Trophoblast cell (in vitro differentiated cells and primary cell): ENCODE data around the gene SHROOM3.
A peak's percentile ranks its signal among the peaks of the same experiment; 100 is the strongest.

Source experiments
- DNase-seq, 2 donors: peaks; one replicate each; pipeline ENCODE4 v3.0.0-alpha.2; 2016
- H2AFZ ChIP-seq: 2 replicates; pipeline ENCODE4 v1.6.1; 2013; ENCODE audit warnings: low read length, moderate library complexity, mild to moderate bottlenecking; ENCODE audit not compliant: insufficient read depth, poor library complexity
- H2AK5ac ChIP-seq: 2 replicates; pipeline ENCODE4 v1.6.1; 2013; ENCODE audit warnings: mild to moderate bottlenecking, low read length
- H2BK120ac ChIP-seq: 2 replicates; pipeline ENCODE4 v1.6.1; 2013; ENCODE audit warnings: low read length, mild to moderate bottlenecking, moderate library complexity; ENCODE audit not compliant: insufficient read depth, poor library complexity
- H2BK12ac ChIP-seq: 2 replicates; pipeline ENCODE4 v1.6.1; 2013; ENCODE audit warnings: mild to moderate bottlenecking, low read length, moderate library complexity
- H2BK5ac ChIP-seq: 2 replicates; pipeline ENCODE4 v1.6.1; 2013; ENCODE audit warnings: low read length, low read depth, moderate library complexity, mild to moderate bottlenecking; ENCODE audit not compliant: poor library complexity
- H3K14ac ChIP-seq: 2 replicates; pipeline ENCODE4 v1.6.1; 2013; ENCODE audit warnings: mild to moderate bottlenecking, low read length
- H3K18ac ChIP-seq: 2 replicates; pipeline ENCODE4 v1.6.1; 2013; ENCODE audit warnings: mild to moderate bottlenecking, low read length
- H3K23ac ChIP-seq: 2 replicates; pipeline ENCODE4 v1.6.1; 2013; ENCODE audit warnings: low read length
- H3K27ac ChIP-seq: 2 replicates; pipeline ENCODE4 v1.5.1; 2013; ENCODE audit warnings: low read depth, mild to moderate bottlenecking, inconsistent platforms, low read length, moderate library complexity
- H3K27me3 ChIP-seq: 2 replicates; pipeline ENCODE4 v1.6.1; 2013; ENCODE audit warnings: inconsistent platforms, mild to moderate bottlenecking, low read length, moderate library complexity; ENCODE audit not compliant: insufficient read depth
- H3K36me3 ChIP-seq, 2 experiments: 1 replicate in 1 of 2; 2 replicates in 1 of 2; pipeline ENCODE4 v1.6.1; 2013; ENCODE audit warnings: low read length in 2 of 2, mild to moderate bottlenecking in 2 of 2, moderate library complexity in 1 of 2; ENCODE audit not compliant: insufficient read depth in 2 of 2, control insufficient read depth in 1 of 2
- H3K4ac ChIP-seq: 2 replicates; pipeline ENCODE4 v1.6.1; 2013; ENCODE audit warnings: low read depth, mild to moderate bottlenecking, low read length, moderate library complexity
- H3K4me1 ChIP-seq, 2 experiments: 1 replicate in 1 of 2; 2 replicates in 1 of 2; pipeline ENCODE4 v1.6.1; 2013; ENCODE audit warnings: low read length in 2 of 2, mild to moderate bottlenecking in 2 of 2, moderate library complexity in 1 of 2; ENCODE audit not compliant: insufficient read depth in 2 of 2, control insufficient read depth in 1 of 2
- H3K4me2 ChIP-seq: 2 replicates; pipeline ENCODE4 v1.6.1; 2013; ENCODE audit warnings: inconsistent platforms, mild to moderate bottlenecking, low read length, moderate library complexity
- H3K4me3 ChIP-seq: 2 replicates; pipeline ENCODE4 v1.5.1; 2013; ENCODE audit warnings: mild to moderate bottlenecking, low read depth, low read length, inconsistent platforms
- H3K79me1 ChIP-seq: one replicate; pipeline ENCODE4 v1.6.1; 2013; ENCODE audit warnings: low read length
- H3K79me2 ChIP-seq: 2 replicates; pipeline ENCODE4 v1.6.1; 2013; ENCODE audit warnings: low read length, mild to moderate bottlenecking; ENCODE audit not compliant: control insufficient read depth, insufficient read depth, poor library complexity
- H3K9ac ChIP-seq: 2 replicates; pipeline ENCODE4 v1.6.1; 2013; ENCODE audit warnings: mild to moderate bottlenecking, low read length
- H3K9me3 ChIP-seq: 2 replicates; pipeline ENCODE4 v1.6.1; 2013; ENCODE audit warnings: low read depth, mild to moderate bottlenecking, control low read depth, inconsistent platforms, low read length; ENCODE audit not compliant: insufficient read depth
- H4K12ac ChIP-seq: 2 replicates; pipeline ENCODE4 v1.6.1; 2013; ENCODE audit warnings: low read depth, mild to moderate bottlenecking, low read length, moderate library complexity
- H4K8ac ChIP-seq: 2 replicates; pipeline ENCODE4 v1.6.1; 2013; ENCODE audit warnings: low read depth, mild to moderate bottlenecking, low read length, moderate library complexity
- H4K91ac ChIP-seq: one replicate; pipeline ENCODE4 v1.6.1; 2013; ENCODE audit warnings: low read depth, mild to moderate bottlenecking, low read length, moderate library complexity
- WGBS: extraction: QIAGEN DNeasy Blood & Tissue Kit; methylation state at CpG from one replicate; pipeline ENCODE4 v1.1.7; 2013; ENCODE audit warnings: missing lambda C conversion rate; ENCODE audit not compliant: insufficient read length, insufficient coverage; ENCODE audit errors: extremely low coverage; 5-methylcytosine and 5-hydroxymethylcytosine counted together

Gene SHROOM3

GRCh38 chr4:76747563-76747962 is 312.5 kb downstream of the SHROOM3 start:
- Histone ChIP-seq H3K4ac (no peak overlapping the region), H2BK12ac (no peak overlapping the region), H2BK120ac (no peak overlapping the region)

GRCh38 chr4:76748649-76749048 is 313.6 kb downstream of the SHROOM3 start:
- no peaks in the 10 kb centered on the region for H3K27me3 ChIP-seq
- no peak overlapping the region for H3K4me2 ChIP-seq
- no peak overlapping the region for H2BK120ac ChIP-seq
- no peak overlapping the region for H2AK5ac ChIP-seq
- no peak overlapping the region for H4K91ac ChIP-seq
- no CpG with 5 or more reads among the region's 6 CpGs for WGBS
- H3K27ac ChIP-seq: no peak overlapping the region
- no peak overlapping the region for H2BK12ac ChIP-seq
- H3K79me1 ChIP-seq: peaks cover 8% of the 10 kb centered on the region
- H4K12ac ChIP-seq: no peak overlapping the region
- no peak overlapping the region for H3K4me3 ChIP-seq
- no peaks in the 10 kb centered on the region for H3K79me2 ChIP-seq
- DNase-seq: peak in 1 of 2 donors; percentile 44
- H2AFZ ChIP-seq: no peak overlapping the region
- H3K4me1 ChIP-seq: peaks cover 0 to 6% of the 10 kb centered on the region in 2 experiments
- peaks cover 0 to 5% of the 10 kb centered on the region in 2 experiments for H3K36me3 ChIP-seq
- H3K9me3 ChIP-seq: no peaks in the 10 kb centered on the region
- no peak overlapping the region for H3K18ac ChIP-seq
- no peak overlapping the region for H3K14ac ChIP-seq
- no peak overlapping the region for H2BK5ac ChIP-seq
- H4K8ac ChIP-seq: no peak overlapping the region
- H3K4ac ChIP-seq: no peak overlapping the region
- no peak overlapping the region for H3K23ac ChIP-seq
- no peak overlapping the region for H3K9ac ChIP-seq

More at GRCh38 chr4:76747563-76747962, 312.5 kb downstream of the SHROOM3 start:
- WGBS: no CpG with 5 or more reads among the region's 2 CpGs
- Histone ChIP-seq H3K4me2 (no peak overlapping the region), H4K12ac (no peak overlapping the region), H3K4me1 (peaks cover 0 to 1% of the 10 kb centered on the region in 2 experiments), H3K79me2 (no peaks in the 10 kb centered on the region), H3K9ac (no peak overlapping the region), H4K8ac (no peak overlapping the region), H3K27ac (no peak overlapping the region), H3K79me1 (peaks cover 7% of the 10 kb centered on the region), H3K23ac (no peak overlapping the region), H2AK5ac (no peak overlapping the region), H3K36me3 (peaks cover 0 to 5% of the 10 kb centered on the region in 2 experiments), H3K4me3 (no peak overlapping the region), H2AFZ (no peak overlapping the region), H3K18ac (no peak overlapping the region), H3K27me3 (no peaks in the 10 kb centered on the region), H2BK5ac (no peak overlapping the region), H4K91ac (no peak overlapping the region), H3K14ac (no peak overlapping the region), H3K9me3 (no peaks in the 10 kb centered on the region)
- DNase-seq: peak; percentile 61 to 75

GRCh38 chr4:76749355-76749754 is 314.3 kb downstream of the SHROOM3 start:
- Histone ChIP-seq H2AFZ (no peak overlapping the region), H3K4me2 (no peak overlapping the region), H2AK5ac (no peak overlapping the region), H2BK12ac (no peak overlapping the region), H2BK120ac (no peak overlapping the region), H3K79me2 (peaks cover 3% of the 10 kb centered on the region), H3K14ac (no peak overlapping the region), H3K4ac (no peak overlapping the region), H3K23ac (no peak overlapping the region), H4K12ac (no peak overlapping the region), H3K9me3 (no peaks in the 10 kb centered on the region), H3K9ac (no peak overlapping the region), H3K4me3 (no peak overlapping the region), H4K91ac (no peak overlapping the region), H3K79me1 (peaks cover 13% of the 10 kb centered on the region), H3K4me1 (peaks cover 5 to 10% of the 10 kb centered on the region in 2 experiments), H3K27me3 (no peaks in the 10 kb centered on the region), H3K27ac (no peak overlapping the region), H2BK5ac (no peak overlapping the region), H3K18ac (no peak overlapping the region), H4K8ac (no peak overlapping the region), H3K36me3 (peaks cover 2 to 7% of the 10 kb centered on the region in 2 experiments)
- WGBS: no CpG with 5 or more reads among the region's 4 CpGs
- DNase-seq: no peak

DNA sequence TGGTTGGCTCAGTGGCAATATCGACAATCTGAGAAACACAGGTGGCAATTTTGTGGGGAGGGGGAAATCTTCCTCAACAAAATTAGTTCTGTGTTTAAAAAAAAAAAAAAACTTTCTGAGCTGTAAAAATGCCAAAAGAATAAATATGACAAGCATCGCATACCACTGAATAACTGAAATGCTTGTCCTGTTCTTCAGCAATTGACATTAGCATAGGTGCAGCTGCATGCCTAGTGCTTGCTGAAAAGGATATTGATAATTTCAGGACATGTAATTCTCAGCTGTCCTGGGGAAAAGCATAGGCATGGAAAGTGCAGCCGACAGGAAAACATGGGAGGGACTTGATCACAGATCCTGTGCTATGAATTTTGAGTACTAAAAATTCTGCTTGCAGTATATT is 315.7 kb downstream of the SHROOM3 start:
- Histone ChIP-seq H3K4ac (no peak overlapping the region), H2AFZ (no peak overlapping the region), H3K36me3 (peaks cover 12 to 16% of the 10 kb centered on the region in 2 experiments), H4K12ac (no peak overlapping the region), H3K4me2 (no peak overlapping the region), H3K14ac (no peak overlapping the region), H2AK5ac (no peak overlapping the region), H2BK12ac (no peak overlapping the region), H4K8ac (no peak overlapping the region), H3K79me2 (peaks cover 10% of the 10 kb centered on the region), H3K23ac (no peak overlapping the region), H3K27me3 (no peaks in the 10 kb centered on the region), H2BK5ac (no peak overlapping the region), H3K18ac (no peak overlapping the region), H2BK120ac (no peak overlapping the region), H3K27ac (no peak overlapping the region), H3K4me1 (peaks cover 14 to 21% of the 10 kb centered on the region in 2 experiments), H3K79me1 (peaks cover 19% of the 10 kb centered on the region), H3K9me3 (no peaks in the 10 kb centered on the region), H3K4me3 (no peak overlapping the region), H3K9ac (no peak overlapping the region), H4K91ac (no peak overlapping the region)
- no CpG with 5 or more reads among the region's 3 CpGs for WGBS
- peak in 1 of 2 donors; percentile 60 for DNase-seq
